ENCODE measurements around the gene MMP28.

GRCh38 chr17:35842239-35842638 is 46.8 kb upstream of the MMP28 start:
- TF ChIP-seq EZH2 (IDR thresholded peaks at IDR 0.05) (no peak), POLR2AphosphoS5 (IDR thresholded peaks at IDR 0.05; ENCODE audit: borderline replicate concordance, low read depth, low read length) (no peak)
